Kidney epithelial cell (primary cell): ENCODE measurements around the gene MATCAP1. TPM values are rescaled to one million over a fixed set of nuclear protein-coding genes. Genes with fewer than 3 reads are reported as not detected.

Source experiments
- DNase-seq: peaks from one replicate; pipeline ENCODE4 v3.0.0-alpha.2; 2010; ENCODE audit warnings: low read depth
- H3K27me3 ChIP-seq: 2 replicates; pipeline ENCODE4 v1.6.0; 2011; ENCODE audit warnings: low read length; ENCODE audit not compliant: control insufficient read depth, insufficient read depth
- H3K36me3 ChIP-seq: 2 replicates; pipeline ENCODE4 v1.5.1; 2011; ENCODE audit warnings: low read length; ENCODE audit not compliant: control insufficient read depth, insufficient read depth
- H3K4me3 ChIP-seq: 2 replicates; pipeline ENCODE4 v1.5.1; 2011; ENCODE audit warnings: low read depth, mild to moderate bottlenecking, control low read depth, low read length
- total RNA-seq: library from RNA; depleted of rRNA; stranded (reverse); fragments of >200 nt; gene quantifications from 2 replicates; pipeline ENCODE4 v1.2.3, GENCODE V29; 2015
- TF ChIP-seq, protein P1 (sequence below): IDR thresholded peaks from 2 replicates; pipeline ENCODE4 v1.5.1; 2011; ENCODE audit warnings: mild to moderate bottlenecking, moderate library complexity, low read length, control low read depth, inconsistent platforms; ENCODE audit not compliant: insufficient read depth, poor library complexity, severe bottlenecking

Gene MATCAP1
- total RNA-seq, 1 donor from 2014 or later = 10.8 TPM

DNA sequence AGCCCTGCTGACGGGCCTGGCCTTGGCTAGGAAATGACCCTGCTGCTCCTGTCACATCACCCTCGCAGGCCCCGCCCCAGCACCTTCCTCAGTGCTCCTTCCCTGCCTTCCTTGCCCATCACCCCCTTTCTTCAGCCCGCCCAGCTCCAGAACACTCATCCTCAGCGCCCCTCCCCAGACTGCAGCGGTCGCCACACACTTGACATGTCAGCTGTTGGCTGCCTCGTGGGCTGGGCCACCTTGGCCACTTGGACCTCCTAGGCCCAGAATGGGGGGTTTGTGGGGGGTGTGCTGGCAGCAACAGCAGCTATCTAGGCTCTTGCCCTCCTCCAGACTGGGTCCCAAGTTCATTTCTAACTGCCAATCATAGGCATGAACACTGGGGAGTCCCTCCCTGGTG lies 25.8 kb upstream of the MATCAP1 start:
- Histone ChIP-seq H3K4me3 (no peak overlapping the region), H3K27me3 (no peaks in the 10 kb centered on the region), H3K36me3 (no peaks in the 10 kb centered on the region)
- no peak for DNase-seq
- TF ChIP-seq, protein P1, sequence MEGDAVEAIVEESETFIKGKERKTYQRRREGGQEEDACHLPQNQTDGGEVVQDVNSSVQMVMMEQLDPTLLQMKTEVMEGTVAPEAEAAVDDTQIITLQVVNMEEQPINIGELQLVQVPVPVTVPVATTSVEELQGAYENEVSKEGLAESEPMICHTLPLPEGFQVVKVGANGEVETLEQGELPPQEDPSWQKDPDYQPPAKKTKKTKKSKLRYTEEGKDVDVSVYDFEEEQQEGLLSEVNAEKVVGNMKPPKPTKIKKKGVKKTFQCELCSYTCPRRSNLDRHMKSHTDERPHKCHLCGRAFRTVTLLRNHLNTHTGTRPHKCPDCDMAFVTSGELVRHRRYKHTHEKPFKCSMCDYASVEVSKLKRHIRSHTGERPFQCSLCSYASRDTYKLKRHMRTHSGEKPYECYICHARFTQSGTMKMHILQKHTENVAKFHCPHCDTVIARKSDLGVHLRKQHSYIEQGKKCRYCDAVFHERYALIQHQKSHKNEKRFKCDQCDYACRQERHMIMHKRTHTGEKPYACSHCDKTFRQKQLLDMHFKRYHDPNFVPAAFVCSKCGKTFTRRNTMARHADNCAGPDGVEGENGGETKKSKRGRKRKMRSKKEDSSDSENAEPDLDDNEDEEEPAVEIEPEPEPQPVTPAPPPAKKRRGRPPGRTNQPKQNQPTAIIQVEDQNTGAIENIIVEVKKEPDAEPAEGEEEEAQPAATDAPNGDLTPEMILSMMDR = no peak

DNA sequence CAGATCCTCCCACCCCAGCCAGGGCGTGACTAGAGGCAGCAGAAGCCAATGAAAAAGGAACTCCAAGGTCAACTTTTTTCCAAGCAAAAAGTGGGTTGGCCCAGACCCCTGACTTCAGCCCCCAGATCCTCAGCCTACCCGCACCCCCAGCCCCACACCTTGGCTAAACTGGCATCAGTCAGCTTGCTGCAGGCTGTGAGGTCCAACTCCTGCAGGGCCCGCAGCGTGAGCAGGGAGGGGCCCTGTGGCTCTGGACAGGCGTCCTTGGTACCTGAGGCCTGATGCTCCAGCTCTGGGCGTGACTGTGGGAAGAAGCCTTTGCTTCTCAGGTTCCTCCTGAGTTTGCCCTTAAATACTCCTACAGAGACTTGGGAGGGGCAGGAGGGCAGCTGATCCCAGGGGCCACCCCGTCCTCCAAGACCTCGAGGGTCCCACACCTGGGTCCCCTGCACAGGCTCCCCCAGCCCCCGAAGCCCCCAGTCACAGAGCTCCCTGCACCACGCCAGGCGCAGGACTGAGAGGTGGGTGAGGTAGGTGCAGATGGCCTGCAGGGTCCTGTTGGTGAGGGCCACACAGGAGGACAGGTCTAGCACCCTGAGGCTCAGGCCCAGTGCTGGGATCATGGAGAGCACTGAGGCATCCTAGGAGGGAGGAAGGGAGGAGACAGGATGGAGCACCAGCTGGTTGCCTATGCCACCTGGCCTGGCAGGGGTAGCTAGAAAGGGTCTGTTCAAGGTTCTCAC lies 24.6 kb upstream of the MATCAP1 start:
- DNase-seq = no peak
- TF ChIP-seq, protein P1 = no peak
- H3K27me3 ChIP-seq = no peaks in the 10 kb centered on the region
- H3K4me3 ChIP-seq = no peak overlapping the region
- H3K36me3 ChIP-seq = no peaks in the 10 kb centered on the region

DNA sequence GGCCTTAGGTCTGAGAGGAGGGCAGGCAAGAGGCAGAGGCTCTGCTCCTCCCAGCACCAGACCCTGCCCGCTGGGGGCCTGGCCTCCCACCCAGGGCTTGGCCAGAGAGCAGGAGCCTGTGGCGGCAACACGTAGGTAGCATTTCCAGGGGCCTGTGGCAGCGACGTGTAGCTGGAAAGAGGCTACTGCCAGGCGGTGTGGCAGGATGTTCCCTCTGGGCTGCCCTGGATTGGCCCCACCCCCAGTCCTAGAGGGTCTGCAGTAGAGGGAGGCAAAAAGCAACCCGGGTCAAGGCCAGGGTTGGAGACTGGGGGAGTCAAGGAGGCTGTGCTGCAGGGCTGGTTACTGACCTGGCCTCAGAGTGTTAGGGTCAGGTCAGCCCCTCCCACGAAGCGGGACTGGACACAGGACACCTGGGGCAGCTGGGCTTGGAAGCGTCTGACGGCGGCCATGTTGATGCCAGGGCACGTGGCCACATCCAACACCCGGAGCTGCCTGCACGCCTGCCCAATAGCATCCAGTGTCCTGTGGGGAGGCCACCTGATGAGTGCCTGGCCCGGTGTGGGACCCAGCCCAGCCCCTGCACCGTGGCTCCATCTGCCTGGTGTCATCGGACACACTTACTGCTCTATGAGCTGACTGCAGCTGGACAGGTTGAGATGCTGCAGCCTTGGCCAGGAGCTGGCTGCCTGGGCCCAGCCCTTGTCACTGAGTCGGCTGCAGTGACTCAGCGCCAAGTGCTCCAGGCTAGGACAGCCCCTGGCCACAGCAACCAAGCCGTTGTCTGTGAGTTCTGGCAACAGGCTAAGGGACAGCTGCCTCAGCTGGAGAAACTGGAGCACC lies 23.7 kb upstream of the MATCAP1 start:
- TF ChIP-seq, protein P1 = no peak
- Histone ChIP-seq H3K4me3 (no peak overlapping the region), H3K36me3 (no peaks in the 10 kb centered on the region), H3K27me3 (no peaks in the 10 kb centered on the region)
- no peak for DNase-seq

DNA sequence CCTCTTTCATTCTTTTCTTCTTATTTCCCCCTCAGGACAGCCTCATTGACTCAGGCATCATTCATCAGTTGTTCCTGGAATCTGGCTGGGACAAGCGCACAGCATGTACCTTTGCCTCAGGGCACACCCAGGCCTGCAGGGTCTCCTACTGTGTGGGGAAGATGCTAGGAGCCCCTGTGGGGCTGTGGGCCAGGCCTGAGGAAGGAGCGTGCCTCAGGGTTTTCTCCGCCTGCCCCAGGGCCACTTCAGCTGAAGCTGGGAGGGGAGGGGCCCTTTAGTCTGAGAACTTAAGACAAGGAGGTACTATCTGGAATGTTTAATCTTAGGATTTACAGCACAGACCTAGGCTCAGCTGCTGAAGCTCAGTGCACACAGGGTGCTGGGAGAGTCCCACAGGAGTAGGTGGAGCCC lies 23.1 kb upstream of the MATCAP1 start:
- TF ChIP-seq, protein P1 = no peak
- Histone ChIP-seq H3K4me3 (no peak overlapping the region), H3K27me3 (no peaks in the 10 kb centered on the region), H3K36me3 (no peaks in the 10 kb centered on the region)
- DNase-seq = no peak

DNA sequence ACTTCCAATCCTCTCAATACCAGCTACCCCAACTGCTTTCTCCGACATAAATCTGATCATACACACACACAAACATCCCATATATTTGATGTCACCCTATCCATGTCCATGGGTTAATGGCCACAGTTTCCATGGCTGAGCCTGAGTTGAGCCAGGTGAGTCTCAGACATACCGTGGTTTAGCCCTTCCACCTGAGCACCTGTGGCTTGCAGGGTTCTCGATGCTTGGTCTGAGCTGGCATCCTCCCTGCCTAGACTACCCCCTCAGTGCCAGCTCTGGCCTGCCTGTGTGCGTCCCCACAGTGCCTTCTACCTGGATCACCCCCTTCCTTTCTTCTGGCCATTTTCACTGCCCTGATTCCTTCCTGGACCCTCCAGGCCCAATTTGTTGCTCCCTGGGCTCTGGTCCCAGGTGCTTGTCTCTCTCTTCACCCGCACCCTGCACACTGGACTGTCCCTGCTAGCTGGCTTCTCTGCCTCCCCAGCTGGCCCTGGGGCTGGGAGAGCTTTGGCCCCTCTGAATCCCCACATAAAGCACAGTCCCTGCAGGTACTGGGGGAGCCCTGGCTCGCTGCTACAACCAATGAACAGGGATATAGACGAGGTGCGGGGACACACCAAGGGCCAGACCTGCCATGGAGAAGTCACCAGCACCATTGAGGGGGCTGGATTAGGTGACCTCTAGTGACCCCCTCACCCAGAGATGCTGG lies 22.5 kb upstream of the MATCAP1 start:
- no peak overlapping the region for H3K4me3 ChIP-seq
- no peaks in the 10 kb centered on the region for H3K27me3 ChIP-seq
- TF ChIP-seq, protein P1 = no peak
- no peaks in the 10 kb centered on the region for H3K36me3 ChIP-seq
- DNase-seq = no peak
